Lower leg skin (tissue), 4 donors: ENCODE results near the gene HAUS5. TPM values are rescaled to one million over a fixed set of nuclear protein-coding genes. Genes with fewer than 3 reads are reported as not detected.

Experiments used
- DNase-seq, 2 donors: peaks; one replicate each; pipeline ENCODE4 v3.0.0-alpha.2; 2019; ENCODE audit warnings: low spot score in 2 of 2
- H3K4me3 ChIP-seq: fragments of 200-600 bp; sonication (generic); 2 replicates; pipeline ENCODE4 v1.5.1; 2017; ENCODE audit warnings: mild to moderate bottlenecking, low read depth; ENCODE audit not compliant: poor library complexity, severe bottlenecking
- POLR2A ChIP-seq, 2 donors: fragments of 450-650 bp; IDR thresholded peaks; one replicate each; pipeline ENCODE4 v1.6.1; 2016 to 2017; ENCODE audit warnings: antibody characterized with exemption in 2 of 2, mild to moderate bottlenecking in 1 of 2, moderate library complexity in 1 of 2
- WGBS, 2 donors: methylation state at CpG; one replicate each; pipeline ENCODE4 v1.1.5; 2018; 5-methylcytosine and 5-hydroxymethylcytosine counted together
- intact Hi-C: fragments of 100-400 bp; cut with DNase I; formaldehyde crosslinking; loops from one replicate; pipeline ENCODE4 v1.15.0; 2023; ENCODE audit warnings: low total_unique reads
- total RNA-seq, 4 donors: library from RNA; depleted of rRNA; stranded (reverse); fragments of >200 nt; gene quantifications; one replicate each; pipeline ENCODE4 v1.1.0, GENCODE V29; 2016
- TF ChIP-seq, protein P1 (sequence below), 3 donors: fragments of 450-650 bp; IDR thresholded peaks; one replicate each; pipeline ENCODE4 v1.5.1; 2016; ENCODE audit warnings: antibody characterized with exemption in 3 of 3, mild to moderate bottlenecking in 3 of 3, moderate library complexity in 2 of 3

The HAUS5 gene
- total RNA-seq, 4 donors from 2014 or later: 8.9 to 15.7 (median 12.2) TPM

DNA sequence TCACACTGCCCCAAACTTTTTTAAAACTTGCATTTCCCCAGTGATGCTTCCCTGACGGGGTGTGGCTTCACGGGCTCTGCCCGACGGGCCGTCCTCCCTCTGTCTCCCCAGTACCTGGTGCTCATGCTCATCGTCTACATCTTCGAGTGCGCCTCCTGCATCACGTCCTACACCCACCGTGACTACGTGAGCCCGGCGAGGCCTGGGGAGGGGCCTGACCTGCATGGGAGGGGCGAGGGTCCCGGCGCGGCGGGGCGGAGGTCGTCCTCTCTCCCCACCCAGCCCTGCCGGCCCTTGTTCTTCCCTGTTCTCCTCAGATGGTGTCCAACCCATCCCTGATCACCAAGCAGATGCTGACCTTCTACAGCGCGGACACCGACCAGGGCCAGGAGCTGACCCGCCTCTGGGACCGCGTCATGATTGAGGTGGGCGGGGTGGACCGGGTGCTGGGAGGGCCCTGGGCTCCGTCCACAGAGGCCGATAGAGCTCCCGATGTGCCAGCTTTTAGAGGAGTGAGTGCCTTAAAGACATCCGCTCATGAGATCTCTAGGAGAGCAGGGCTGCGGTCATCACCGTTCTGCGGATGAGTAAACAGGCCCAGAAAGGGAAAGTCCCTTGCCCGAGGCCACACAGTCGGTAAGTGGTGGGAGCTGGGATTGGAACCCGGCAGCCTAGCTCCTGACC, 60.7 kb downstream of the HAUS5 start:
- TF ChIP-seq, protein P1, sequence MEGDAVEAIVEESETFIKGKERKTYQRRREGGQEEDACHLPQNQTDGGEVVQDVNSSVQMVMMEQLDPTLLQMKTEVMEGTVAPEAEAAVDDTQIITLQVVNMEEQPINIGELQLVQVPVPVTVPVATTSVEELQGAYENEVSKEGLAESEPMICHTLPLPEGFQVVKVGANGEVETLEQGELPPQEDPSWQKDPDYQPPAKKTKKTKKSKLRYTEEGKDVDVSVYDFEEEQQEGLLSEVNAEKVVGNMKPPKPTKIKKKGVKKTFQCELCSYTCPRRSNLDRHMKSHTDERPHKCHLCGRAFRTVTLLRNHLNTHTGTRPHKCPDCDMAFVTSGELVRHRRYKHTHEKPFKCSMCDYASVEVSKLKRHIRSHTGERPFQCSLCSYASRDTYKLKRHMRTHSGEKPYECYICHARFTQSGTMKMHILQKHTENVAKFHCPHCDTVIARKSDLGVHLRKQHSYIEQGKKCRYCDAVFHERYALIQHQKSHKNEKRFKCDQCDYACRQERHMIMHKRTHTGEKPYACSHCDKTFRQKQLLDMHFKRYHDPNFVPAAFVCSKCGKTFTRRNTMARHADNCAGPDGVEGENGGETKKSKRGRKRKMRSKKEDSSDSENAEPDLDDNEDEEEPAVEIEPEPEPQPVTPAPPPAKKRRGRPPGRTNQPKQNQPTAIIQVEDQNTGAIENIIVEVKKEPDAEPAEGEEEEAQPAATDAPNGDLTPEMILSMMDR (IDR thresholded peaks at IDR 0.05): no peak
- TF ChIP-seq POLR2A (IDR thresholded peaks at IDR 0.05): no peak
- H3K4me3 ChIP-seq: no peak overlapping the region
- no peak for DNase-seq
- intact Hi-C loops: no loop called here
- 4 to 6% methylated on average over 31 to 38 of the region's 39 CpGs for WGBS, 2 donors

Other genes with a start within 250 kb of the HAUS5 start
- gene GPR42, start 241.7 kb upstream of the HAUS5 start, total RNA-seq: not detected
- gene FFAR2, start 164.5 kb upstream of the HAUS5 start, total RNA-seq: 1 to 10 TPM in 1 of 4 donors, under 1 TPM in 2, not detected in 1; 0.49 to 1.1 (median 0.55) TPM
- over 10,000 TPM; 10,097 to 21,423 (median 15,501) TPM for gene KRTDAP, start 122.3 kb upstream of the HAUS5 start, total RNA-seq
- 1,000 to 10,000 TPM; 5,221 to 8,616 (median 5,967) TPM for gene DMKN, start 99.1 kb upstream of the HAUS5 start, total RNA-seq
- 1,000 to 10,000 TPM; 1,839 to 3,070 (median 2,379) TPM for gene SBSN, start 84.4 kb upstream of the HAUS5 start, total RNA-seq
- gene GAPDHS, start 79.3 kb upstream of the HAUS5 start, total RNA-seq: 1 to 10 TPM; 6.0 to 7.3 (median 6.2) TPM
- gene TMEM147, start 67.1 kb upstream of the HAUS5 start, total RNA-seq: 100 to 1,000 TPM; 102 to 158 (median 130) TPM
- not detected for gene ATP4A, start 49.1 kb upstream of the HAUS5 start, total RNA-seq
- gene PMIS2, start 26.6 kb upstream of the HAUS5 start, total RNA-seq: not detected
- 10 to 100 TPM; 64.1 to 82.4 (median 75.5) TPM for gene RBM42, start 16.3 kb downstream of the HAUS5 start, total RNA-seq
- 1 to 10 TPM in 3 of 4 donors, not detected in 1; 1.2 to 1.8 (median 1.6) TPM for gene ETV2, start 29.0 kb downstream of the HAUS5 start, total RNA-seq
- gene COX6B1, start 35.6 kb downstream of the HAUS5 start, total RNA-seq: 100 to 1,000 TPM; 266 to 629 (median 309) TPM
- 10 to 100 TPM in 2 of 4 donors, 1 to 10 TPM in 2; 5.1 to 45.2 (median 16.5) TPM for gene UPK1A, start 53.8 kb downstream of the HAUS5 start, total RNA-seq
- not detected for gene ZBTB32, start 91.8 kb downstream of the HAUS5 start, total RNA-seq
- 10 to 100 TPM; 33.1 to 74.7 (median 42.0) TPM for gene KMT2B, start 105.3 kb downstream of the HAUS5 start, total RNA-seq
- gene IGFLR1, start 129.7 kb downstream of the HAUS5 start, total RNA-seq: 10 to 100 TPM in 1 of 4 donors, 1 to 10 TPM in 3; 1.4 to 11.3 (median 5.1) TPM
- gene U2AF1L4, start 132.7 kb downstream of the HAUS5 start, total RNA-seq: 10 to 100 TPM; 12.6 to 20.0 (median 18.5) TPM
- gene PSENEN, start 132.9 kb downstream of the HAUS5 start, total RNA-seq: 10 to 100 TPM; 13.7 to 47.4 (median 30.8) TPM
- 10 to 100 TPM in 2 of 4 donors, 1 to 10 TPM in 2; 4.7 to 15.0 (median 10.3) TPM for gene LIN37, start 135.8 kb downstream of the HAUS5 start, total RNA-seq
- gene HSPB6, start 144.3 kb downstream of the HAUS5 start, total RNA-seq: 1 to 10 TPM; 2.5 to 9.4 (median 3.9) TPM
- gene PROSER3, start 145.4 kb downstream of the HAUS5 start, total RNA-seq: 10 to 100 TPM in 3 of 4 donors, 1 to 10 TPM in 1; 9.2 to 20.4 (median 12.9) TPM
- gene ARHGAP33, start 162.8 kb downstream of the HAUS5 start, total RNA-seq: 10 to 100 TPM in 2 of 4 donors, 1 to 10 TPM in 2; 3.6 to 25.7 (median 13.8) TPM
- not detected for gene PRODH2, start 200.1 kb downstream of the HAUS5 start, total RNA-seq
- gene NPHS1, start 239.8 kb downstream of the HAUS5 start, total RNA-seq: not detected
- under 1 TPM in 1 of 4 donors, not detected in 3; 0.32 TPM for gene KIRREL2, start 244.2 kb downstream of the HAUS5 start, total RNA-seq